Epithelial cell of esophagus (primary cell): ENCODE data around the gene SMC3.

Experiments
- DNase-seq: peaks from one replicate; pipeline ENCODE4 v3.0.0; 2010; ENCODE audit warnings: low read depth
- H3K4me3 ChIP-seq: 2 replicates; pipeline ENCODE4 v1.5.1; 2011; ENCODE audit warnings: mild to moderate bottlenecking, low read length, control low read depth
- TF ChIP-seq, protein P1 (sequence below): IDR thresholded peaks from 2 replicates; pipeline ENCODE4 v1.5.1; 2011; ENCODE audit warnings: low read depth, mild to moderate bottlenecking, low read length, control low read depth, inconsistent platforms; ENCODE audit not compliant: insufficient read depth; ENCODE audit errors: missing control alignments

Gene SMC3

GRCh38 chr10:110577056-110577455, 9.6 kb downstream of the SMC3 start:
- TF ChIP-seq, protein P1, sequence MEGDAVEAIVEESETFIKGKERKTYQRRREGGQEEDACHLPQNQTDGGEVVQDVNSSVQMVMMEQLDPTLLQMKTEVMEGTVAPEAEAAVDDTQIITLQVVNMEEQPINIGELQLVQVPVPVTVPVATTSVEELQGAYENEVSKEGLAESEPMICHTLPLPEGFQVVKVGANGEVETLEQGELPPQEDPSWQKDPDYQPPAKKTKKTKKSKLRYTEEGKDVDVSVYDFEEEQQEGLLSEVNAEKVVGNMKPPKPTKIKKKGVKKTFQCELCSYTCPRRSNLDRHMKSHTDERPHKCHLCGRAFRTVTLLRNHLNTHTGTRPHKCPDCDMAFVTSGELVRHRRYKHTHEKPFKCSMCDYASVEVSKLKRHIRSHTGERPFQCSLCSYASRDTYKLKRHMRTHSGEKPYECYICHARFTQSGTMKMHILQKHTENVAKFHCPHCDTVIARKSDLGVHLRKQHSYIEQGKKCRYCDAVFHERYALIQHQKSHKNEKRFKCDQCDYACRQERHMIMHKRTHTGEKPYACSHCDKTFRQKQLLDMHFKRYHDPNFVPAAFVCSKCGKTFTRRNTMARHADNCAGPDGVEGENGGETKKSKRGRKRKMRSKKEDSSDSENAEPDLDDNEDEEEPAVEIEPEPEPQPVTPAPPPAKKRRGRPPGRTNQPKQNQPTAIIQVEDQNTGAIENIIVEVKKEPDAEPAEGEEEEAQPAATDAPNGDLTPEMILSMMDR = no peak
- DNase-seq = no peak
- H3K4me3 ChIP-seq = no peak overlapping the region

DNA sequence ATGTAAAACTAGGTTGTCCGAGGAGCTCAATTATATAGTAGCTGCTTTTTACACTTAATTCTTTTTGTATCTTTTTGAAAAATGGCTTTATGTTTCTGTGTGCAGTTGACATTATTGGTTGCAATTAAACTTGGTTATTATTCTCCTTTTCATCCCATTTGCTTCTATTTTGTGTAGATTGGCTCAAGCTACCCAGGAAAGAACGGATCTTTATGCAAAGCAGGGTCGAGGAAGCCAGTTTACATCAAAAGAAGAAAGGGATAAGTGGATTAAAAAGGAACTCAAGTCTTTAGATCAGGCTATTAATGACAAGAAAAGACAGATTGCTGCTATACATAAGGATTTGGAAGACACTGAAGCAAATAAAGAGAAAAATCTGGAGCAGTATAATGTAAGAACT, 16.5 kb downstream of the SMC3 start:
- no peak overlapping the region for H3K4me3 ChIP-seq
- DNase-seq = no peak
- TF ChIP-seq, protein P1 = no peak

- H3K4me3 ChIP-seq = no peak overlapping the region
- TF ChIP-seq, protein P1 = no peak
- DNase-seq = no peak
These were observed 24.3 kb downstream of the SMC3 start for GRCh38 chr10:110591760-110592159.

- TF ChIP-seq, protein P1 = no peak
These were observed 30.0 kb downstream of the SMC3 start for GRCh38 chr10:110597476-110597875.

GRCh38 chr10:110600487-110601101, 33.1 kb downstream of the SMC3 start:
- TF ChIP-seq, protein P1 = peak; percentile 63
- DNase-seq = peak; percentile 70

More at GRCh38 chr10:110597476-110597875, 30.0 kb downstream of the SMC3 start:
- DNase-seq = no peak
- no peak overlapping the region for H3K4me3 ChIP-seq

GRCh38 chr10:110601581-110601980, 34.1 kb downstream of the SMC3 start:
- DNase-seq = no peak
- TF ChIP-seq, protein P1 = no peak
- no peak overlapping the region for H3K4me3 ChIP-seq

More at GRCh38 chr10:110600487-110601101, 33.1 kb downstream of the SMC3 start:
- H3K4me3 ChIP-seq = no peak overlapping the region

DNA sequence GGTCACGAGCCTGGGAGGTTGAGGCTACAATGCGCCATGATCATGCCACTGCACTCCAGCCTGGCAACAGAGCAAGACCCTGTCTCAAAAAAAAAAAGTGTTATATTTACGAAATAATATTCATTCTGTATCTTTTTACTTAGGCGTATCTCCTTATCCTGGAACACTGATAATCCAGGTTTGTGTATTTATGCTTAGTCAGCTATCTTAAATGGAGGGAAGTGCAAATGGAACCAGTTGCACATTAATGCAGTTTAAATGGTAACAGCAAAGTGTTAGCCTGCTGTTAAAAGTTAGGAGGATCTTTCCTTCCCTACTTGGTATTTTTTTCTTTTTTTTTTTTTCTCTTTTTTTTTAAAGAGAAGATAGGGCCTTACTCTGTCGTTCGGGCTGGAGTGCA, 40.6 kb downstream of the SMC3 start:
- TF ChIP-seq, protein P1 = no peak
- DNase-seq = no peak
- no peak overlapping the region for H3K4me3 ChIP-seq
